ENCODE measurements around the gene KRT78. TPM values are rescaled to one million over a fixed set of nuclear protein-coding genes. Genes with fewer than 3 reads are reported as not detected.

KRT78 gene
- total and polyA plus RNA-seq, 2 of the 13 experiments (the other 11 are each of a cell fraction or from before 2014, with no cell fraction given), result not detected

DNA sequence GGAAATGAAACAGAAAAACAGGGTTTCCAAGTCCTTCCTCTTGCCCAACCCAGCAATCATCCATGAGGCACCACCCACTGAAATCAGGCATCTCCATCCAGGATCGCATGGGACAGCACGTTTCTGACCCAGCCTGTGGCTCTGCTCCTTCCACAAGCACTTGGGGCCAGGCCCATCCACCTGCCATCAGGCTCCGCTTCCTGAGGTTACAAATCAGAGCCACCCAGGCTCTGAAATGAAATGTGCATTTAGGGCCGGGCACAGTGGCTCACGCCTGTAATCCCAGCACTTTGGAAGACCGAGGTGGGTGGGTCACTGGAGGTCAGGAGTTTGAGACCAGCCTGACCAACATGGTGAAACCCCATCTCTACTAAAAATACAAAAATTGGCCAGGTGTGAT lies 717 bp upstream of the KRT78 start:
- no TSS peak for BruUV-seq (replicated peaks)
- FAIRE-seq, result no peak
- TF ChIP-seq, protein P1, sequence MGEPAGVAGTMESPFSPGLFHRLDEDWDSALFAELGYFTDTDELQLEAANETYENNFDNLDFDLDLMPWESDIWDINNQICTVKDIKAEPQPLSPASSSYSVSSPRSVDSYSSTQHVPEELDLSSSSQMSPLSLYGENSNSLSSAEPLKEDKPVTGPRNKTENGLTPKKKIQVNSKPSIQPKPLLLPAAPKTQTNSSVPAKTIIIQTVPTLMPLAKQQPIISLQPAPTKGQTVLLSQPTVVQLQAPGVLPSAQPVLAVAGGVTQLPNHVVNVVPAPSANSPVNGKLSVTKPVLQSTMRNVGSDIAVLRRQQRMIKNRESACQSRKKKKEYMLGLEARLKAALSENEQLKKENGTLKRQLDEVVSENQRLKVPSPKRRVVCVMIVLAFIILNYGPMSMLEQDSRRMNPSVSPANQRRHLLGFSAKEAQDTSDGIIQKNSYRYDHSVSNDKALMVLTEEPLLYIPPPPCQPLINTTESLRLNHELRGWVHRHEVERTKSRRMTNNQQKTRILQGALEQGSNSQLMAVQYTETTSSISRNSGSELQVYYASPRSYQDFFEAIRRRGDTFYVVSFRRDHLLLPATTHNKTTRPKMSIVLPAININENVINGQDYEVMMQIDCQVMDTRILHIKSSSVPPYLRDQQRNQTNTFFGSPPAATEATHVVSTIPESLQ (CRISPR knock-in tag; conservative IDR thresholded peaks at IDR 0.05), result no peak
- TF ChIP-seq HDAC2 (CRISPR knock-in tag; IDR thresholded peaks at IDR 0.05) (no peak), ZNF446 (CRISPR knock-in tag; IDR thresholded peaks at IDR 0.05) (no peak), ZNF10 (CRISPR knock-in tag; IDR thresholded peaks at IDR 0.05; ENCODE audit: borderline replicate concordance, low read depth) (no peak), RNF2 (conservative IDR thresholded peaks at IDR 0.05; ENCODE audit: low read depth) (no peak)
- Histone ChIP-seq H3K27me3 (ENCODE audit: control insufficient read depth in 1 of 2, insufficient read depth in 2 of 2, low read length in 2 of 2) (peaks cover 3 to 32% of the 10 kb centered on the region in 2 experiments; a peak in 4 of 5 replicates), H3K79me2 (ENCODE audit: insufficient read depth, low read length) (no peaks in the 10 kb centered on the region), H2AFZ (ENCODE audit: low read length) (no peak overlapping the region), H4K20me1 (ENCODE audit: insufficient read depth, low read length) (no peaks in the 10 kb centered on the region), H3K4me1 (ENCODE audit: insufficient read depth, low read length) (no peaks in the 10 kb centered on the region), H3K9ac (ENCODE audit: insufficient read depth, low read depth, low read length) (no peak overlapping the region), H3K4me3 (replicated peaks in 1 of 3; ENCODE audit: insufficient read depth in 1 of 3, low read depth in 2 of 3, low read length in 3 of 3) (no peak overlapping the region), H3K36me3 (replicated peaks in 1 of 2; ENCODE audit: control insufficient read depth in 1 of 2, insufficient read depth in 2 of 2, low read length in 2 of 2) (no peaks in the 10 kb centered on the region), H3K4me2 (ENCODE audit: low read depth, low read length) (no peak overlapping the region), H3K9me3 (ENCODE audit: low read length) (no peaks in the 10 kb centered on the region), H3K27ac (ENCODE audit: extremely low read length, insufficient read depth, low read length) (no peak overlapping the region)
- no peak for DNase-seq (ENCODE audit: low spot score)
- 7% methylated on average over 6 of the region's 6 CpGs for WGBS (ENCODE audit: low lambda C conversion rate)
- CTCF ChIA-PET (ENCODE audit: low intra/inter-chr PET ratio, low total read pairs), result no interaction called here
- no peak for ATAC-seq
- in situ Hi-C loops (cut with HindIII; ENCODE audit: extremely low pct_ligation_motif_present, low pct_unique_long_range_greater_than_20kb), result no loop called here
- POLR2A ChIA-PET, result no interaction called here
- intact Hi-C loops (cut with micrococcal nuclease; ENCODE audit: unreplicated experiment), result no loop called here

DNA sequence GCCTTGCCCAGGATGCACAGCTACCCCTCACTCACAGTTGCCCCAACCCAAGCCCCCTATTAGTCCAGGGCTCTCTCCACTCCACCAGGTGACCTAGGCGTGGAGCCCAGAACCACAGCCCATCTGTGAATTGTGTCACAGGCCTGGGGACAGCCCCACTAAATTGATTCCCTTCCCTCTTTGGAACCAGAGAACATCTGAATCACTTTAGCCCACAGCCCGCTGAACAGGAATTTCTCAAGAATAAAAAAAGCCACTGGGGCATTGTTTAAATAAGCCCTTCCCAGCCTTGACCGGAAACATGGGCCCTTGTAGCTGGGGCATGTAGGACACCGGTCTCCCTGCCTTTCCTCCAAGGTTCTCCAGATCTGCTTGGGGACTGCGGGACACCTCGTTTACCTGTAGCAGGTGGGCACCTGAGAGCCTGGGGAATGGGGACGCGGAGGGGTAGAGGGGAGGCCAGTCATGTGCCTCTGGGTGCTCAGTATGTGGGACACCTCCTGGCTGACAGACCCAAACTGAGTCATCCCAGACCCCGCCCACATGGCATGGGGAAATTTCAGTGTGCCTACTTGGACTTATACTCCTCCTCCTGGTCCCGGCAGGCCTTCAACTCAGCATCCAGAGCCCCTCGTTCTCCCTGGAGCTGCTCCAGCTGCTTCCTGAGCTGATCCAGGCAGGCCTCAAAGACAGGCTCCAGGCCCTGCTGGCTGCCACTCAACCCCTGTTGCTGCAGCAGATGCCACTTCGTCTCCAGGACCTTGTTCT lies 1.3 kb downstream of the KRT78 start:
- POLR2A ChIA-PET, result no interaction called here
- Histone ChIP-seq H2AFZ (ENCODE audit: low read length) (no peak overlapping the region), H3K27ac (ENCODE audit: extremely low read length, insufficient read depth, low read length) (no peak overlapping the region), H3K4me1 (ENCODE audit: insufficient read depth, low read length) (no peaks in the 10 kb centered on the region), H3K27me3 (ENCODE audit: control insufficient read depth in 1 of 2, insufficient read depth in 2 of 2, low read length in 2 of 2) (peaks cover 3 to 35% of the 10 kb centered on the region in 2 experiments; a peak in 4 of 5 replicates), H3K4me3 (replicated peaks in 1 of 3; ENCODE audit: insufficient read depth in 1 of 3, low read depth in 2 of 3, low read length in 3 of 3) (no peak overlapping the region), H3K4me2 (ENCODE audit: low read depth, low read length) (no peak overlapping the region), H3K9me3 (ENCODE audit: low read length) (no peaks in the 10 kb centered on the region), H3K9ac (ENCODE audit: insufficient read depth, low read depth, low read length) (no peak overlapping the region), H3K79me2 (ENCODE audit: insufficient read depth, low read length) (no peaks in the 10 kb centered on the region), H4K20me1 (ENCODE audit: insufficient read depth, low read length) (no peaks in the 10 kb centered on the region), H3K36me3 (replicated peaks in 1 of 2; ENCODE audit: control insufficient read depth in 1 of 2, insufficient read depth in 2 of 2, low read length in 2 of 2) (no peaks in the 10 kb centered on the region)
- WGBS (ENCODE audit: low lambda C conversion rate), result 56% methylated on average over 6 of the region's 12 CpGs
- FAIRE-seq, result no peak
- no TSS peak for BruUV-seq (replicated peaks)
- ATAC-seq, result no peak
- no peak for DNase-seq (ENCODE audit: low spot score)
- in situ Hi-C loops (cut with HindIII; ENCODE audit: extremely low pct_ligation_motif_present, low pct_unique_long_range_greater_than_20kb), result no loop called here
- CTCF ChIA-PET (ENCODE audit: low intra/inter-chr PET ratio, low total read pairs), result no interaction called here
- TF ChIP-seq, protein P2, sequence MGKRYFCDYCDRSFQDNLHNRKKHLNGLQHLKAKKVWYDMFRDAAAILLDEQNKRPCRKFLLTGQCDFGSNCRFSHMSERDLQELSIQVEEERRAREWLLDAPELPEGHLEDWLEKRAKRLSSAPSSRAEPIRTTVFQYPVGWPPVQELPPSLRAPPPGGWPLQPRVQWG (CRISPR knock-in tag; IDR thresholded peaks at IDR 0.05; ENCODE audit: borderline replicate concordance, low read depth), result no peak
- intact Hi-C loops (cut with micrococcal nuclease; ENCODE audit: unreplicated experiment), result no loop called here
